ENCODE results near the gene KNOP1. TPM values are rescaled to one million over a fixed set of nuclear protein-coding genes. Genes with fewer than 3 reads are reported as not detected.

KNOP1 gene
- polyA plus RNA-seq, 1 experiment, result 5.0 TPM

GRCh38 chr16:19753815-19754643 lies 36.0 kb upstream of the KNOP1 start:
- no peaks in the 10 kb centered on the region for H3K27me3 ChIP-seq (ENCODE audit: control insufficient read depth, insufficient read depth, low read length)
- POLR2A ChIA-PET, result no interaction called here
- TF ChIP-seq CTCF (IDR thresholded peaks at IDR 0.05; ENCODE audit: insufficient read depth, low read depth, low read length), result no peak
- no peak overlapping the region for H3K4me3 ChIP-seq (ENCODE audit: low read depth, low read length)
- CTCF ChIA-PET, result interaction anchor here (1.4 kb wide), 1 partner anchor 15 kb away, joined by 3 read pairs; no protein-coding TSS in a partner anchor
- DNase-seq (ENCODE audit: low read depth), result no peak
- no peaks in the 10 kb centered on the region for H3K36me3 ChIP-seq (ENCODE audit: control insufficient read depth, insufficient read depth, low read length)

- H3K27me3 ChIP-seq (ENCODE audit: control insufficient read depth, insufficient read depth, low read length), result no peaks in the 10 kb centered on the region
- POLR2A ChIA-PET, result no interaction called here
- CTCF ChIA-PET, result interaction anchor here (0.8 kb wide), 1 partner anchor 102 kb away, joined by 3 read pairs; no protein-coding TSS in a partner anchor
- H3K4me3 ChIP-seq (ENCODE audit: low read depth, low read length), result no peak overlapping the region
- no peak for TF ChIP-seq CTCF (IDR thresholded peaks at IDR 0.05; ENCODE audit: insufficient read depth, low read depth, low read length)
- H3K36me3 ChIP-seq (ENCODE audit: control insufficient read depth, insufficient read depth, low read length), result no peaks in the 10 kb centered on the region
- DNase-seq (ENCODE audit: low read depth), result no peak
Observed at GRCh38 chr16:19751478-19752385, 33.7 kb upstream of the KNOP1 start.

- Histone ChIP-seq H3K27me3 (ENCODE audit: control insufficient read depth, insufficient read depth, low read length) (no peaks in the 10 kb centered on the region), H3K36me3 (ENCODE audit: control insufficient read depth, insufficient read depth, low read length) (no peaks in the 10 kb centered on the region), H3K4me3 (ENCODE audit: low read depth, low read length) (no peak overlapping the region)
- ChIA-PET POLR2A (no interaction called here), CTCF (no interaction called here)
- no peak for TF ChIP-seq CTCF (IDR thresholded peaks at IDR 0.05; ENCODE audit: insufficient read depth, low read depth, low read length)
- no peak for DNase-seq (ENCODE audit: low read depth)
Observed at GRCh38 chr16:19749571-19750080, 31.6 kb upstream of the KNOP1 start.

- Histone ChIP-seq H3K4me3 (ENCODE audit: low read depth, low read length) (no peak overlapping the region), H3K27me3 (ENCODE audit: control insufficient read depth, insufficient read depth, low read length) (no peaks in the 10 kb centered on the region), H3K36me3 (ENCODE audit: control insufficient read depth, insufficient read depth, low read length) (no peaks in the 10 kb centered on the region)
- POLR2A ChIA-PET, result no interaction called here
- DNase-seq (ENCODE audit: low read depth), result no peak
- CTCF ChIA-PET, result interaction anchor here (1.0 to 1.2 kb wide), 2 partner anchors 10 to 17 kb away, joined by 3 read pairs; no protein-coding TSS in a partner anchor
- TF ChIP-seq CTCF (IDR thresholded peaks at IDR 0.05; ENCODE audit: insufficient read depth, low read depth, low read length), result no peak
Observed at GRCh38 chr16:19748389-19749168, 30.6 kb upstream of the KNOP1 start.

Data from BJ (cell line).